NCI-H226 (cell line): ENCODE data around the gene RERG.
A peak's percentile ranks its signal among the peaks of the same experiment; 100 is the strongest.

Source experiments
- DNase-seq: peaks from one replicate; pipeline ENCODE4 v3.0.0-alpha.2; 2015

The RERG gene

GRCh38 chr12:15216036-15216889, 5.0 kb downstream of the RERG start:
- DNase-seq, result peak; percentile 77

GRCh38 chr12:15214851-15215601, 6.2 kb downstream of the RERG start:
- no peak for DNase-seq

DNA sequence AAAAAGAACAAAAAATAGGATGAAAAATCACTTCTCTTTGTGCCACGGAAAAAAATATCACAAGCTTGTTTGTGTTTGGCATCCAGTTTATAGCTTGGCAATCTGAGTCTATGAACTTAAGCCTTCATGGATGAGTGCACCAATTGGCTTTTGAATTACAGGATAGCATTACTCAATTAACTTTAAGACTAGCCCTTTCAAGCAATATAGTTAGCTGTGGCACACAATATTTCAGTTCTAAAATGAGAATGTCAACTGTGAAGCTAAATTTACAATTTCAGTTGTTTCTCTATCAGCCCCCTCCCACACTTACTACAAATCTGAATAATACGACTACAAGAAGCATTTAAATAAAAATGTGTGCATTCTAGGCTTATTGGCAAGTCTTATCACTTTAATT, 8.3 kb downstream of the RERG start:
- DNase-seq, result no peak

DNA sequence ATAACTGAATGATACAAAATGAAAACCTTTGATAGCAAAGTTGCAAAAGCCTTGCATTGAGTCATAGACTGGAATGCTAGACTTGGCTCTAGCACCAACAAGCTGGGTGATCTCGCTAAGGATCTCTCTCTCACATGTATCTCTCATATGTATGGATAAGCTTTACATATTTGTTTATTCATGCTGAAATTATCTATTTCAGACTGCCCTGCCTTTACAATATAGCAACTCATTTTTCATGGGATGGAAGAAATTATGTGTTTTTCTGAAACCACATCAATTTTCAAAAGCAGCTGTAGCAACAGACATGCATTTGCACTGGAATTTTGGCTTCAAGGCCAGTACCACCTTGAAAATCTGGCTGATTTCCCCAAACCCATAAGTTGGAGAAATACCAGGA, 11.4 kb downstream of the RERG start:
- peak; percentile 83 for DNase-seq

GRCh38 chr12:15208871-15209656, 12.2 kb downstream of the RERG start:
- DNase-seq, result no peak

- no peak for DNase-seq
Measured at GRCh38 chr12:15208140-15208539, 13.1 kb downstream of the RERG start.

DNA sequence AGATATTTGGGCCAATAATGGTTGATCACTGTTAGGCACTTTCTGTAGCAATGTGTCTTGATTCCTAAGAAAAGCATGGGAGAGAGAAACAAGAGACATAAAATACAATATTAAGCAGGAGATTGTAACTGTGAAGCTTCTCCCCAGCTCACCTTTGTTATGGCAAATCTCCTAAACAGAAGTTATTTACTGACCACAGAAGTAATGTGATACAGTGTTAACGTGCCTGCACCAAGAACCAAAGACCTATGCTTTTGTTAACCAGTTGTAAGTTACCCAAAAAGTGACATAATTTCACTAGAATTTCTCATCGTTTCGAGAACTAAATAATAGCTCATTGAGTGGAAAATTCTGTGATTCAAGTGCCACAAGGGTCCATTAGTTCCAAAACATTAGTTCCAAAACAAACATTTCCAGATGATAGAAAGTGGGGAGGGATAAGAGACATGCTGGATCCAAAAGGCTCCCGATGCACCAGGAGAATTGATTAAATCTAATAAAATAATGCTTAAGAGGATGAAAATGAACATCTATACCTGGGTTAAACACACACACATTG, 14.3 kb downstream of the RERG start:
- DNase-seq, result no peak

DNA sequence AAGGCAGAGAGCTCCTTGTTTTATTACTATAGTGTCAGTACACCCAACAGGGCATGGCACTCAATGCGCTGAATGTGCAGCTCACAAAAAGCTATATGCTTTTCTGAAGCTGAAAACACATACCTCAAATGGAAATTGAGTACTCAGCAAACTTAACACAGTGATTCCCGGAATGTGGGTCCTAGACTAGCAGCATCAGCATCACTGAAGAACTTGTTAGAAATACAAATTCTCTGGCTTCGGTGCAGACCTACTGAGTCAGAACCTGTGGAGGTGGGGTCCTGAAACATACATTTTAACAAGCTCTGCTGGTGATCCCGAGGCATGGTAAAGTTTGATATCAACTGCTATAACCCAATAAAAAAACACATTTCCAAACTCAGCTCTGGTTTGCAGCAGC, 14.9 kb downstream of the RERG start:
- DNase-seq, result no peak

GRCh38 chr12:15205341-15206010, 15.7 kb downstream of the RERG start:
- no peak for DNase-seq

DNA sequence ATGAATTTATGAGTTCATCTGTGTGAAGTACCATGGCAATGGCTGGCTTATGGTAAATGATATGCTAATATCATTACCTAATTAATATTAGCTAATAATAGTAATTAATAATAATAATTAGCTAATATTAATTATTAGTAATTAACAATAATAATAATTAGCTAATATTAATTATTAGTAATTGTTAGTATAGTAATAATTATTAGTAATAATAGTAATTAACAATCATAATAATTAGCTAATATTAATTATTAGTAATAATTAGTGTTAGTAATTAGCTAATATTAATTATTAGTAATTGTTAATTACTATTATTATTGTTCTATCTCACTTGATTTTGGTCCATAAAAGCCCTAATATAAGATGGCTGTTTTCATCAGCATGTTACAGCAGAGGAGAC, 19.8 kb downstream of the RERG start:
- no peak for DNase-seq

DNA sequence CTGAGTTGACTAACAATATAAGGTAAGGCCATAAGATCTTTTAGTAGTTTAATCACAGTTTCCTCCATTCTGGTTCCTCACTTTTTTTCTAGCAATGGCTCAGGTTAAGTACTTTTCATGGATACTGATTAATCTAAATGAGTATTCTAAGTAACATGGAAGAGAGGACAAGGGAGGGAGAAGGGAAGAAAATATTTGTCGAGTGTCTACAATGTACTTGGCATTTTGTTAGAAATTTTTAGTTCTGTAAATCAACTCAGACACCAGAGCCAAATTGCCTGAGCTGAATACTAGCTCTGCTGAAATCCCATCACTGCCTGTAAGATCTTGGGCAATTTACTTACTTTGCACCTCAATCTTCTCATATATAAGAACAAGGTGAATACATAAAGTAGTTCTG, 20.2 kb downstream of the RERG start:
- no peak for DNase-seq

DNA sequence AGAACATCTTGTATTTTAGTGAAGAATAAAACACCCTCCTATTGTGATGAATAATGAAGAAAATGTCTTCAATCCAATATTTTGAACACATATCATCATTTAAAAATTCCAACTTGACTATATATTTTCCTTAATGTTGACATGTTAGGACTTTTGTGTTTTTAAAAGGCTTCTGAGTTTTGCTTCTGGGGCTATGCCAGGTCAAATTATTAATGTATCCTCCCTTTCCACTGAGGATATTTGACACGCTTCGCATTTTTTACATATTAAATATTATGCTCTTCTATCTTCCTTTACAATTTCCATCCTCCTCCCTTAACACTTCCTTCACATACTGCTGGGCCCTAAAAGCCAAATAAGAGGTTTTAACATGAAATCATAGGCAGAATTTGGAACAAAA, 20.6 kb downstream of the RERG start:
- peak; percentile 38 for DNase-seq

DNA sequence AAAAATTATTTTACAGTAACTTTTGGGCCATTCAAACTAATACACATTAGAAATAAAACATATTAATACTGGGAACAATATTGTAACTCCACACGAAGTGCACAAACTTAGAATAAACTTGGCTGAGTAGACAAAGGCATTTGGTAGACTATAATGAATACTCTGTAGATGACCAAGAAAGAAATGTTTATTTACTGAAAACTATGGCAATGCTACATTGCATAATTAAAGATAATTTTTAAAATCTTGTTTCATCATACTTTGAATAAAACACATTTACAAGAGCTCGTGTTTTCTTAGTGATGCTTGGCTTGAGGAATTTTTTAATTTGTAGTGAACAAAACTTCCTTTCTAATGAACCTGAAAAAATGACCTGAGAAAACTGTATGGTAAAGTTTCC, 21.3 kb downstream of the RERG start:
- no peak for DNase-seq

- no peak for DNase-seq
Measured at GRCh38 chr12:15196678-15197505, 24.3 kb downstream of the RERG start.

DNA sequence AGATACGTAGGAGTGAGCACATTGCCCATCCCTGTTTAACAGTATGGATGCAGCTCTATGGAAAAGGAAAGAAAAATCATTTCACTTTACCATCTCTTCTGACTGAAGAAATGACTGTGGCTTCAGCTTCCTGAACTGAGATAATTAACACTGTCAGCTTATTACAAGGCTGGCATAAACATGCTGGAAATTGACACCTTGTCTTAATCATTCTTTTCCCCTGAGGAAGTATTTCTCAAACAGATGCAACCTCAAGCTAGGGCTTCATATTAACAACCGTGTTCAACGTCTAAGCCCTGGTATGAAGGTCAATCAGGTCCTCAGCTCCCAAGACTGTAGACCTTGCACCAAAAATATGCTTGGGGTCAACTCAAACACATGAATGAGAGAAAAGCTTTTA, 25.0 kb downstream of the RERG start:
- DNase-seq, result no peak

GRCh38 chr12:15194456-15195368, 26.5 kb downstream of the RERG start:
- DNase-seq, result no peak

DNA sequence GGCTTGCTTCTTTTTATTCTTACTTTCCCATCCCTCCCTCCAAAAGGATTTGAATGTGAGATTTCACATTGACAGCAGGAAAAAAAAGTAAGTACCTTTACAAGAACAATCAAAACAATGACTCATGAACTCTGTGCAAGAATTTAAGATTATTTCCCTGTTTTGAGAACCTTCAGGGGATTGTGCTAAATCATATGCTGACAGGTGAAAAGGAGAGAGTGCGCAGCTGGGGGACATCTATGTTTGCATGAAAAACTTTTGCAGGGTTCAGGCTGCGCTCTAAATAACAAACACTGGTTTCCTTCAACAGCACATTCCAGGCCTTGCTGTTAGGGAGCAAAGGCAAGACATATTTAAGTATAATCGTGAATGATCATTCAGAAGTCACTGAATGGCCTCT, 27.3 kb downstream of the RERG start:
- DNase-seq, result no peak

- DNase-seq, result no peak
Measured at GRCh38 chr12:15192720-15193119, 28.5 kb downstream of the RERG start.

- no peak for DNase-seq
Measured at GRCh38 chr12:15188127-15188526, 33.1 kb downstream of the RERG start.

- DNase-seq, result no peak
Measured at GRCh38 chr12:15186597-15186996, 34.6 kb downstream of the RERG start.

GRCh38 chr12:15184484-15184883, 36.7 kb downstream of the RERG start:
- DNase-seq, result no peak
